ENCODE results near the gene CHD9NB. TPM values are rescaled to one million over a fixed set of nuclear protein-coding genes. Genes with fewer than 3 reads are reported as not detected.

The CHD9NB gene
- total and polyA plus RNA-seq, 9 of the 15 experiments (the other 6 are each of a cell fraction or from before 2014, with no cell fraction given): 0.06 to 0.10 (median 0.07) TPM; not detected in 6

- peaks cover 88% of the 10 kb centered on the region for H3K79me2 ChIP-seq (ENCODE audit: control insufficient read depth, insufficient read depth, low read length)
- H4K20me1 ChIP-seq (replicated peaks; ENCODE audit: control insufficient read depth, insufficient read depth, low read length): 0 out of 2 replicates have a peak, but pooled peaks cover 3% of the 10 kb centered on the region
- in situ Hi-C loops (cut with MboI): no loop called here
- no peak overlapping the region for H3K4me3 ChIP-seq
- CTCF ChIA-PET (ENCODE audit: low intra/inter-chr PET ratio): no interaction called here
- DNase-seq (ENCODE audit: extremely low read depth in 1 of 4, low spot score in 3 of 4) (peak in 1 of 4 experiments; percentile 41), ATAC-seq (peak; percentile 63), FAIRE-seq (no peak)
- POLR2A ChIA-PET: interaction anchor here (0.6 to 1.6 kb wide), 4 partner anchors 9 to 230 kb away, joined by 3 to 8 read pairs (median 4); no protein-coding TSS in a partner anchor
- 29% methylated on average over 6 of the region's 6 CpGs for WGBS (ENCODE audit: insufficient coverage, low coverage, missing lambda C conversion rate)
- H2AFZ ChIP-seq (ENCODE audit: low read depth, low read length): no peak overlapping the region
- peaks cover 30% of the 10 kb centered on the region; the same call in 2 of the 3 replicates for H3K36me3 ChIP-seq (ENCODE audit: control insufficient read depth, insufficient read depth, low read length)
- no peaks in the 10 kb centered on the region for H3K9me1 ChIP-seq (ENCODE audit: control insufficient read depth, insufficient read depth, low read length)
- H3K27me3 ChIP-seq (ENCODE audit: control insufficient read depth in 2 of 2, insufficient read depth in 2 of 2, low read length in 2 of 2): no peaks in the 10 kb centered on the region
- intact Hi-C loops (cut with micrococcal nuclease): no loop called here
- no peak overlapping the region for H3K9ac ChIP-seq (ENCODE audit: insufficient read depth in 1 of 2, low read depth in 2 of 2, low read length in 2 of 2)
- BruUV-seq (replicated peaks): no TSS peak
- H3K4me1 ChIP-seq (replicated peaks in 1 of 2; ENCODE audit: control insufficient read depth in 2 of 2, insufficient read depth in 2 of 2, low read length in 2 of 2): peaks cover 0 to 14% of the 10 kb centered on the region in 2 experiments; a peak in 2 of 5 replicates
- no peak overlapping the region for H3K4me2 ChIP-seq (ENCODE audit: insufficient read depth, low read length)
- H3K27ac ChIP-seq (ENCODE audit: extremely low read depth, low read depth, low read length): no peak overlapping the region
- H3K9me3 ChIP-seq (replicated peaks; ENCODE audit: control insufficient read depth, insufficient read depth, low read depth, low read length): no peaks in the 10 kb centered on the region
- TF ChIP-seq CCAR2 (IDR thresholded peaks at IDR 0.05; ENCODE audit: low read depth, low read length) (no peak), FUS (optimal IDR thresholded peaks at IDR 0.05; ENCODE audit: low read depth, low read length) (no peak), ZNF274 (IDR thresholded peaks at IDR 0.05; ENCODE audit: borderline replicate concordance, low read depth, low read length) (no peak), CBFA2T2 (conservative IDR thresholded peaks at IDR 0.05) (0 out of 2 replicates have a peak, but pooled peaks have one; percentile 23), SIRT6 (IDR thresholded peaks at IDR 0.05; ENCODE audit: low read depth, low read length) (no peak), HMG20A (CRISPR knock-in tag; conservative IDR thresholded peaks at IDR 0.05) (no peak), GABPB2 (CRISPR knock-in tag; conservative IDR thresholded peaks at IDR 0.05) (no peak), RCOR1 (IDR thresholded peaks at IDR 0.05; ENCODE audit: borderline replicate concordance in 1 of 2, low read depth in 2 of 2, low read length in 2 of 2) (0 out of 4 replicates have a peak, but pooled peaks of 1 of the 2 experiments have one; percentile 17), THRA (IDR thresholded peaks at IDR 0.05) (no peak), MTA2 (IDR thresholded peaks at IDR 0.05; ENCODE audit: low read depth) (peak; percentile 44; the same call in 1 of the 2 replicates), ETV1 (tag; conservative IDR thresholded peaks at IDR 0.05; ENCODE audit: low read depth) (no peak), RHOXF2B (CRISPR knock-in tag; conservative IDR thresholded peaks at IDR 0.05) (no peak), ZNF280A (IDR thresholded peaks at IDR 0.05; ENCODE audit: low read depth, partially characterized antibody) (no peak), ZNF584 (CRISPR knock-in tag; IDR thresholded peaks at IDR 0.05; ENCODE audit: low read depth) (no peak), MTA3 (IDR thresholded peaks at IDR 0.05; ENCODE audit: borderline replicate concordance) (no peak), TCF3 (CRISPR knock-in tag; IDR thresholded peaks at IDR 0.05) (peak; percentile 74), HMG20B (CRISPR knock-in tag; IDR thresholded peaks at IDR 0.05) (no peak), TSC22D4 (tag; IDR thresholded peaks at IDR 0.05) (no peak), DPF2 (IDR thresholded peaks at IDR 0.05) (0 out of 2 replicates have a peak, but pooled peaks have one; percentile 23)
- TF ChIP-seq, protein P1, sequence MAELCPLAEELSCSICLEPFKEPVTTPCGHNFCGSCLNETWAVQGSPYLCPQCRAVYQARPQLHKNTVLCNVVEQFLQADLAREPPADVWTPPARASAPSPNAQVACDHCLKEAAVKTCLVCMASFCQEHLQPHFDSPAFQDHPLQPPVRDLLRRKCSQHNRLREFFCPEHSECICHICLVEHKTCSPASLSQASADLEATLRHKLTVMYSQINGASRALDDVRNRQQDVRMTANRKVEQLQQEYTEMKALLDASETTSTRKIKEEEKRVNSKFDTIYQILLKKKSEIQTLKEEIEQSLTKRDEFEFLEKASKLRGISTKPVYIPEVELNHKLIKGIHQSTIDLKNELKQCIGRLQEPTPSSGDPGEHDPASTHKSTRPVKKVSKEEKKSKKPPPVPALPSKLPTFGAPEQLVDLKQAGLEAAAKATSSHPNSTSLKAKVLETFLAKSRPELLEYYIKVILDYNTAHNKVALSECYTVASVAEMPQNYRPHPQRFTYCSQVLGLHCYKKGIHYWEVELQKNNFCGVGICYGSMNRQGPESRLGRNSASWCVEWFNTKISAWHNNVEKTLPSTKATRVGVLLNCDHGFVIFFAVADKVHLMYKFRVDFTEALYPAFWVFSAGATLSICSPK (IDR thresholded peaks at IDR 0.05; ENCODE audit: borderline replicate concordance): no peak
Measured at GRCh38 chr16:53065461-53066061, 12.9 kb upstream of the CHD9NB start.

All from K562 (cell line).